GM12872 (cell line): ENCODE data around the gene HSPA4L.

ENCODE experiments used
- CTCF ChIP-seq: IDR thresholded peaks from 3 replicates; pipeline ENCODE4 v1.5.1; 2011; ENCODE audit warnings: low read depth, mild to moderate bottlenecking, low read length, moderate library complexity; ENCODE audit not compliant: insufficient read depth

HSPA4L gene

GRCh38 chr4:127756906-127757305, 25.2 kb upstream of the HSPA4L start:
- TF ChIP-seq CTCF = no peak

GRCh38 chr4:127759228-127759820, 22.8 kb upstream of the HSPA4L start:
- TF ChIP-seq CTCF = no peak

- no peak for TF ChIP-seq CTCF
Measured at GRCh38 chr4:127759893-127760292, 22.2 kb upstream of the HSPA4L start.

GRCh38 chr4:127771535-127772275, 10.4 kb upstream of the HSPA4L start:
- TF ChIP-seq CTCF = no peak

GRCh38 chr4:127772769-127773671, 9.1 kb upstream of the HSPA4L start:
- TF ChIP-seq CTCF = no peak

- no peak for TF ChIP-seq CTCF
Measured at GRCh38 chr4:127775843-127776242, 6.3 kb upstream of the HSPA4L start.

GRCh38 chr4:127776620-127777019, 5.5 kb upstream of the HSPA4L start:
- TF ChIP-seq CTCF = no peak
